Suppressor macrophage treated with lipopolysaccharide for 4 hours (primary cell): Measurements from ENCODE around the gene ZNF865.
"Not testable (repeated sequence)": the region's sequence is repeated elsewhere in the genome, so short reads cannot be mapped to it uniquely, and the experiment has no call there.

ENCODE experiments used
- DNase-seq: peaks from one replicate; pipeline ENCODE4 v3.0.0-alpha.2; 2020

The ZNF865 gene

DNA sequence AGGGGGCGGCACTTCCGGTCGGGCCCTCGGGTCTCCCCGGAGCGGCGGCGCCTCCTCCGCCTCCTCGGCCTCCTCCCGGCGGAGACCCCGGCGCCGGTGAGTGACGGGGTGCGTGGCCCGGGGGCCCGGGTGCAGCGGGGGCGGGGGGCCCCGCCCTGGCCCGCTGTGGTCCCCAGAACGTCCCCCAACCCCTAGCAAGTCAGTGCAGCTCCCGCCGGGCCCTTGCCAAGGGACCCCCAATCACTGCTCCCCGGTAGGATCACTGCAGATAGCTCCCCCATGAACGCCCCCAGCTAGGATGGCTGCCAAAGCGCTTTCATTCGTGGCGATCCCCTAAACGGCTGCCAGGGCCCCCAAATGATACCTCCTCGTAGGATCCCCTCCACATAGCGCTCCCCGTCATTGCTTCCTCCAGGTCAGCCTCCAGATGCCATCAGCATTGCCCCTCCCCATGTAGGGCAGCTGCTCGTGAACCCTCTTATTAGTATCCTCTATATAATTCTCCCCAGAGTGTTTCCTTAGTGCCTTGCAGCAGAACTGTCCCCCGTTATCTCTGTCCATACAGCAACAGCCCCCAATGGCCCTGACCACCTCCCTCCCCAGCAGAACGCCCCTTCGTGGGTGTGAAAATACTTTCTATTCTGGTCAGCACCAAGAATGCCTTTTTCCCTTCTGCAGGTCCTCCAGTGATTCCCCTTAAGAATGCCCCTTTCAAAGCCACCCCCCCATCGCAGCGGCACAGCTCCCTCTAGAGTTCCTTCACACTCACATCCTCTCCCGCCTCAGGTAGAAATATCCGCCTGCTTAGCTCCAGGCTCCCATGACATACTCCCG lies at the start of gene ZNF865:
TSS of gene ZNF865 (plus strand) at position 11 of the 834 bp plus-strand sequence. CDS start 7,972 bp downstream, outside the sequence.
- peak; percentile 81 for DNase-seq

DNA sequence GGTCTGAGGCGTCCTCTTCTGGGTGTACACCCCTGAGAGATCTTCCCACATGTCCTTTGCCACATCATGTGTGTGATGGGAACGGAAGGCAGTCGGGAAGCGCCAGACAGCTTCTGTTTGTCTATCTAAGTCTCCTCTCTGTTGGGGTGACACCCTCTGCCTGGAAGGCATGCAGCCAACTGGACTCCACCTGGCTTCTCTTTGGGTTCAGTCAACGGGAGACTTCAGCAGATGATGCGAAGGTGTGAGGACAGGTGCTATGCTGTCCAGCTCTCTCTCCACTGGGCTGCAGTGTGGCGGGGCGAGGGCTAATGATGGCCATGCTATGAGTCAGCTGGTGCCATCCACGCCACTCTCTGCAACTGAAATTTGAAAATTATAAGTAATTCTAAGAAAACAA lies 45.8 kb upstream of the ZNF865 start:
- DNase-seq, result no peak

DNA sequence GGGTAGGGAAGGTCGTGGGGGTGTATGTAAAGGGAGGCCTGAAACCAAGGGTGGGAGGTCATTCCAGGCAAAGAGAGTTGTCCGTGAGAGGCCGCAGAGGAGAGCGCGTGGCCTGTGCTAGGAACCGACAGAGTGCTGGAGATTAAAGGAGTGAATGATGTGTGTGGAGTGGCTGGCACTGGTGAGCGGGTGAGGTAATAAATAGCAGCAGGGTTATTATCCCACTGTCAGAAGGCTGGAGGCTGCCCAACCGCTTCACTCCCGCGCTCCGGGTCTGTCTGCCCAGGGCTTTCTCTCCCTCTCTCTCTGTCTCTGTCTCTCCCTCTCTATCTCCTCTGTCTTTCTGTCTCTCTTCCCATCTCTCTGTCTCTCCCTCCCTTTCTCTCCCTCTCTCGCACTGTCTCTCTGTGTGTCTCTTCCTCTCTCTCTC lies 42.2 kb upstream of the ZNF865 start:
- no peak for DNase-seq

DNA sequence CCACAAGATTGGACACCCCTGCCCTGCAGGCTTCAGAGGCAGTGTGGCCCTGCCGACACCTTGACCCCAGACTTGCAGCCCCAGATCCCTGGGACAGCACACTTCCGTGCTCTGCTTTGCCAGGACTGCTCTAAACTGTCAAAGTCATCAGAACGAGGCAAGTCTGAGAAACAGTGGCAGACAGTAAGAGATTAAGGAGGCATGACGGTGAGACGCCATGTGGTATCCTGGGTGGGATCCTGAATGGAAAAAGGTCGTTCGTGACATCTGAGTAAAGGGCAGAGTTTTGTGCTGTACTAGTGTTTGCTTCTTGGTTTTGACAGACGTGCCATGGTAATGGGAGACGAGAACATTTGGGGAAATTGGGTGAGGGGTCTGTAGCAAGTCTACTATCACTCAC lies 38.6 kb upstream of the ZNF865 start:
- no peak for DNase-seq

DNA sequence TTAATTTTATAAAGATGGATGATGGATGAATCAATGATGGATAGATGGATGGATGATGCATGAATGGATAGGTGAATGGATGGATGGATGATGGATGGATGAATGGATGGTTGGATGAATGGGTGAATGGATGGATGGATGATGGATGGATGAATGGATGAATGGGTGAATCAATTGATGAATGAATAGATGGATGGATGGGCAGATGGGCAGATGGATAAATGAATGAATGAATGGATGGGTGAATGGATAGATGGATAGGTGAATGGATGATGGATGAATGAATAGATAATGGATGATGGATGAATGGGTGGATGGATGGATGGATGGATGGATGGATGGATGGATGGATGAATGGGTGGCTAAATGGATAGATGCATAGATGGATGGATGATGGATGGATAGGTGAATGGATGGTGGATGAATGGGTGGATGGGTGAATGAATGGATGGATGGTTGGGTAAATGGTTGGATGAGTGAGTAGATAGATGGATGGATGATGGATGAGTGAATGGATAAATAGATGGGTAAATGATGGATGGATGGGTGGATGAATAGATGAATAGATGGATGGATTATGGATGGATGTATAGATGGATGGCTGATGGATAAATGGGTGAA lies 37.6 kb upstream of the ZNF865 start:
- DNase-seq, result no peak

DNA sequence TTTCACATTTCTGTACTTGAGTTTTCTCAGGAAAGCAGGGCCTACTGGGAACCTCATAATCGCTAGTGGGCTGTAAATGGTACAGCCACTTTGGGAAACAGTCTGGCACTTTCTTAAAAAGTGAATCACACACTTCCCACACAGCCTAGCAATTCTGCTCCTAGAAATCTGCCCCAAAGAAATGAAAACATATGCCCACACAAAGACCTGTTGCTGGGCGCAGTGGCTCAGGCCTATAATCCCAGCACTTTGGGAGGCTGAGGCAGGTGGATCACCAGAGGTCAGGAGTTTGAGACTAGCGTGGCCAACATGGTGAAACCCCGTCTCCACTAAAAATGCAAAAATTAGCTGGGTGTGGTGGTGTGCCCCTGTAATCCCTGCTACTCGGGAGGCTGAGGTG lies 36.0 kb upstream of the ZNF865 start:
- not testable (repeated sequence) for DNase-seq

DNA sequence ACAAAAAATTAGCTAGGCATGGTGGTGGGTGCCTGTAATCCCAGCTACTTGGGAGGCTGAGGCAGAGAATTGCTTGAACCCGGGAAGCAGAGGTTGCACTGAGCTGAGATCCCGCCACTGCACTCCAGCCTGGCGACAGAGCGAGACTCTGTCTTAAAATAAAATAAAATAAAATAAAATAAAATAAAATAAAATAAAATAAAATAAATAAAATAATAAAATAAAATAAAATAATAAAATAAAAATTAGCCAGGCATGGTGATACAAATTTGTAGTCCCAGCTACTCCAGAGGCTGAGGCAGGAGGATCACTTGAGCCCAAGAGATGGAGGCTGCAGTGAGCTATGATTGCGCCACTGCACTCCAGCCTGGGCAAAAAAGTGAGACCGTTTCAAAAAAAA lies 31.5 kb upstream of the ZNF865 start:
- not testable (repeated sequence) for DNase-seq

DNA sequence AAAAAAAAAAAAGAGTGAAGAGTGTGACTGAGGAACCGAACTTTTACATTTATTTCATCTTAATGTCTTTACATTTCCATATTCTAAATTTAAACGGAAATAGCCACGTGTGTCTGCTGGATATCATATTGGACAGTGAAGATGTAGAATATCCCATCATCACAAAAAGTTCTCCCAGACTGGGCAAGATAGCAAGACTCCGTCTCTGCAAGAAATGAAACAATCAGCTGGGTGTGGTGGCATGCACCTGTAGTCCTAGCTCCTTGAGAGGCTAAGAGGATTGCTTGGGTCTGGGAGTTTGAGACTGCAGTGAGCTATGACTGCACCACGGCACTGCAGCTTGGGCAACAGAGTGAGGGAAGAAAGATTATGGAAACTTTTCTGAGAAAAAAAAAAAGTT lies 28.7 kb upstream of the ZNF865 start:
- no peak for DNase-seq

DNA sequence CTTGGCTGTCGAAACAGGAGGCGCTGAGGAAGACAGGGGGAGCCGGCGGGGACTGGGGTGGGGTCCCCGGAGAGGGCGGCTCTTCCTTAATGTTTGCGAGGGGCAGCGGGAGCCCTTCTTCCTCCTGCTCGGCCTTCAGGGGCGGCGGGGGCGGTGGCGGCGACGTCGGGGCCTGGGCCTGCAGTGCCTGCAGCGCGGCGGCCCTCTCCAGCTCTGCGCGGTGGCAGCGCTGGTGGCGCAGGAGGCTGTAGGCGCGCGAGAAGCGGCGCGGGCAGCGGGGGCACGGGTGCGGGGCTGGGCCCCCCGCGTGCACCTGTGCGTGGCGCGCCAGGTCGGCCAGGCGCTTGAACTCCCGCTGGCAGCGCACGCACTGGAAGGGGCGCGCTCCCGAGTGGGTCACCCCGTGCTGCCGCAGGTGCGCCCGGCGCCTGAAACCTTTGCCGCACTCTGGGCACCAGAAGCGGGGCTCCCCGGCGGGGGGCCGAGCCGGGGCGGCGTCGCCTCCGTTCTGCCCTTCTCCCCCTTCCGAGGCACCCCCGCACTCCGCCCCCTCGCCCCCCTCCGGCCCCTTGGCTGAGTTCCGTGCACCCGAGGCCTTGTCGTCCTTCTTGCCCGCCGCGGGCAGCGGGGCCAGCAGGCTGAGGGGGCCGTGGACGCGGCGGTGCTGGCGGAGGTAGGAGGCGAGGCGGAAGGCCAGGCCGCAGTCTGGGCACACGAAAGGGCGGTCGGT lies 27.3 kb upstream of the ZNF865 start:
- DNase-seq, result no peak

DNA sequence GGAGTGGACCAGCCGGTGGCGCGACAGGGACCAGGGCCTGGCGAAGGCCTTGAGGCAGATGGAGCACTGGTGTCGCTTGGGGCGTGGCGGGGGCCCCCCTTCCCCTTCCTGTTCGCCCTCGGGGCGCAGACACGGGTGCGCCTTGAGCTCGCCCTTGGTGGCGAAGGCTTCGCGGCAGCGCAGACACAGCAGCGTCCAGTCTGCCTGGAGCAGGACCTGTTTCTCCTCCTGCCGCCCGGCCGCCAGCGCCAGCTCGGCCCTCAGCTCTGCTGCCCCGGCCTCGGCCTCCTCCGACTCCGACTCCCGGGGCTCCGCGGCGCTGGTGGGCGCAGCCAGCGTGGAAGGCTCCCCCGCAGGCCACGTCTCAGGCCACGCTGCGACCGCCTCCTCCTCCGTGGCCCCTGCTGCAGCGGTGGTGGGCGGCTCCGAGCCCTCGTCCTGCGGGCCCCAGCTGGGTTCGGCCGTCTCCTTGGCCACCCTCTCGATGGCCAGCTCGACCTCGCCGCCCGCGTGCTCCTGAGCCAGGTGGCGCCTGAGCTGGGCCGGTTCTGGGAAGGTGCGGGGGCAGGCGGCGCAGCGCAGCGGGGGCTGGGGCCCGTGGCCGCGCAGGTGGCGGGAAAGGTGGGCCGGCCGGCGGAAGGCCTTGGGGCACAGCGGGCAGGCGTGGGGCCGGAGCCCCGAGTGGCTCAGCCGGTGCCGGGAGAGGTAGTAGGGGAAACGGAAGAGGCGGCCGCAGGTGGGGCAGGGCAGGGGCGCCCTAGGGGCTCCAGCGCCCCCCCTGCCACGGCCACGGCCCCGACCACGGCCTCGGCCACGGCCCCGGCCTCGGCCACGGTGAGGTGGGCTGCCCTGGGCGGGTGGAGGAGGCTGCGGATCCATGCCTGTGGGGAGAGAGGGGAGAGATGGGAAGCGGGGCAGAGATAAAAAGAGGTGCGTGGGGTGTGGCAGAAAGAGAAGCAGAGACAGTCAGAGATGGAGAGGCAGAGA lies 26.4 kb upstream of the ZNF865 start:
- no peak for DNase-seq

DNA sequence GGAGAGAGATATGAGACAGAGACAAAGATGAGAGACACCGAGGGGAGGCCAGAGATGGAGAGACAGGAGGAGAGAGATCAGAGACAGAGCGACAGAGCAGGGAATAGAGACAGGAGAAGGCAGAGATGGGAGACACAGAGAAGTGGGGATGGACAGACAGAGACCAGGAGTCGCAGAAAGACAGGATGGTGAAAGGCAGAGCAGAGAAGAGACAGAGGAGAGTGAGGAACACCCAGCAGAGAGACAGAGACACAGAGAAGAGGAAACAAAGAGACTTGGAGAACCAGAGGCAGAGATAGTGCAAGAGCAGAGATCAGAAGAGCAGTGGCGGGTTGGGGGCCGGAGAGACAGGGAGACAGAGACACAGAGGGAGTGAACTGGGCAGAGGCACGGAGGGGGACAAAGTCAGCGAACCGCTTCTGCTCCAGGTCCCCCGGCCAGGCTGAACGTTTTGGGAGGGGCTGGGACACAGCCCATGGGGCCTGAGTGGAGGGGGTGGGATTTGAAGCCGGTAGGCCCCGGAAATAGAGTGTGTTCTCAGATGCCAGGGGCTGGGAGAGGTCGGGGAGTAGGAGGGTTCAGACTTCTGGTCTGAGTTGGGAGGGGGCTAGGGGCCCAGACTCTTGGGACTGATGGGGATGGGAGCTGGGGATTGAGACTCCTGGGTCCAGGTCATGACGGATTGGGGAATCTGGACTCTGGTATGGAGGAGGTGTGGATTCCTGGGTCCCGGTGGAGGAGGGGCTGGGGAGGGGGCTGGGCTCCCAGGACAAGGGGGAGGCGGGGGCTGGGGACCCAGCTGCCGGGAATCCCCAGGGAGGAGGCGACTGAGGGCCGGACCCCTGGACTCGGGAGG lies 25.5 kb upstream of the ZNF865 start:
- DNase-seq, result no peak

DNA sequence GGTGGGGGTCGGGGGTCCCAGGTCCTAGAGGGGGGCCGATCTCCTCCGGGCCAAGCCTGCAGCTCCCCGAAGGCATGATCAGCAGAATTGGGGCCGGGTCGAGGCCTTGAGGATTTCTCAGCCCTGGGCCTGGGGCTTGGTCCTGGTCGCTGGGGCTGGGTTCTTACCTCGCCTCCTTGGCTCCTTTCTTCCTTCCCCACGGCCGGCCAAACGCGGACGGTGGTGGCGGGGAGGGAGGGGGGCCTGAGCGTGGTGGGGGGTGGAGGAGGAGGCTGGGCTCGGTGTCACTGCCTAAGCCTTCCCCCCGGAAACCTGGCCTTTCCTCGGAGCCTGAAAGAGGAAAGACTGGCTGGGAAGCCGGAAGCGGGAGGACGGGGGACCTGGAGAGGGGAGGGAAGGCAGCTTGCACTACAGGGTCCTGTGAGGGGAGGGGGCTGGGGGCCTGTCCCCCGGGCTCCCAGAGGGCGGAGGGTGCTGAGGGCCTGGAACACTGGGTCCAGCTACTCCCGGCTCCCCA lies 24.8 kb upstream of the ZNF865 start, which contains the start of gene ZNF579:
TSS of gene ZNF579 (minus strand) at position 221 of the 517 bp plus-strand sequence. CDS start 1,209 bp downstream, outside the sequence.
- DNase-seq, result peak; percentile 89

DNA sequence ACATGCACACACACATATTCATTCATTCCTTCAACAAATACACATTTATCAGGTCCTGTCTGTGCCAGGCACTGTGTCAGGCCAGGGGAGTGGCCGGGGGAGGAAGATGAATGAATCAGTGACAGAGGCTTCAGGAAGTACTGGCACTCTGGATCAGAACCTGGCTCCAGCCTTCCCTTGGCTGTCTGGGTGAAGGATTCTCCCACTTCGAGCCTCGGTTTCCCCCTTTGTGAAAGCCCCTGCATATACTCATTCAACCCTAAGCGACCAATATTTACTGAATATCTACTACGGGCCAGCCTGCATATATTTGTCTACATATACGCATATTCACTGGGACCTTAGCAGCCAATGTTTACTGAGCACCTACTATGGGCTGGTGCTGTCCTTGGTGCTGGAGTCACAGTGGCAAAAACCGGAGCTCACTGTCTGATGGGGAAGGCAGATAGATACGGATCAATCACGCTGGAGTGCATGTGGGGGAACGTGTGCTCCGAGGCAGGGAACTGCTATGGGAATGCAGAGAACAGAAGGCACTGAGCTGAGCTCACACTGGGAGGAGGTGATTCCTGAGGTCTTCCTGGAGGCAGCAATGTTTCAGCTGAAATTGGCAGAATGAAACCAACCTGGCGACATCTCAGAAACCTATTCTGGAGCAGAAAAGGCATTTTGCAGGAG lies 24.2 kb upstream of the ZNF865 start:
- no peak for DNase-seq

DNA sequence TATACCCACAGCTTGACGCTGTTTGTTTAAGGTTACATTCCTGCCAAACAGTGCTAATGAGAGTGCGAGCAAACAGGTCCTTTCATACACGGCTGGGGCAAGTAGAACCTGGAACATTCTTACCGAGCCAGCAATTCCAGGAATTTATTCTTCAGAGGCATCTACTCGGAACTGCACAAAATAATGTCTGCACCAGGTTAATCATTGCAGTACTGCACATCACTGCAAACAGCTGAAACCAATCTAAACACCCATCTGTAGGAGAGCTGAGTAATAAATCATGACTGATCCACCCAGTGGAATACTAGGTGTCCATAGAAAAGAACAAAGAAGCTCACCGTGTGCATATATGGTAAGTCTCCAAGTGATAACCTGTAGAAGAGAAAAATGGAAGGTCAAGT lies 23.6 kb upstream of the ZNF865 start:
- no peak for DNase-seq

DNA sequence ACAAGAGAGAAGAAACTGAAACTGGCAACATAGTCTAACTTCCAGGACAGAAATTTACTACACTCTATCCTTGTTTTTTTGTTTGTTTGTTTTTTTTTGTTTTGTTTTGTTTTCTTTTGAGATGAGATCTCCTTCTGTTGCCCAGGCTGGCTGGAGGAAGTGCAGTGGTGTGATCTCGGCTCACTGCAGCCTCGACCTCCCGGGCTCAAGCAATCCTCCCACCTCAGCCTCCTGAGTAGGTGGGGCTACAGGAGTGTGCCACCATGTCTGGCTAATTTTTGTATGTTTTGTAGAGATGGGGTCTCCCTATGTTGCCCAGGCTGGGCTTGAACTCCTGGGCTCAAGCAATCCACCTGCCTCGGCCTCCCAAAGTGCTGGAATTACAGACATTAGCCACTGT lies 23.2 kb upstream of the ZNF865 start:
- DNase-seq, result not testable (repeated sequence)

DNA sequence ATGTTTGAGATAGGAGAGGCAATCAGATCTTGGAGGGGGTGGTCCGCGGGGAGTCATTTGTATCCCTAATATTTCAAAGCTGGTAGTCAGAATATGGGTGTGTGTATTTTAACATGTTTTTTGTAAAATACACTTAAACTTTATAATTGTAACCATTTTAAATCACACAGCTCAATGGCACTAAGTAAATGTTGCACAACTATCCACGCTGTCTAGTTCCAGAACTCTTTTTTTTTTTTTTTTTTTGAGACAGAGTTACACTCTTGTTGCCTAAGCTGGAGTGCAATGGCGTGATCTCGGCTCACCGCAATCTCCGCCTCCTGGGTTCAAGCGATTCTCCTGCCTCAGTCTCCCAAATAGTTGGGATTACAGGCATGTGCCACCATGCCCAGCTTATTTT lies 21.6 kb upstream of the ZNF865 start:
- DNase-seq, result not testable (repeated sequence)

DNA sequence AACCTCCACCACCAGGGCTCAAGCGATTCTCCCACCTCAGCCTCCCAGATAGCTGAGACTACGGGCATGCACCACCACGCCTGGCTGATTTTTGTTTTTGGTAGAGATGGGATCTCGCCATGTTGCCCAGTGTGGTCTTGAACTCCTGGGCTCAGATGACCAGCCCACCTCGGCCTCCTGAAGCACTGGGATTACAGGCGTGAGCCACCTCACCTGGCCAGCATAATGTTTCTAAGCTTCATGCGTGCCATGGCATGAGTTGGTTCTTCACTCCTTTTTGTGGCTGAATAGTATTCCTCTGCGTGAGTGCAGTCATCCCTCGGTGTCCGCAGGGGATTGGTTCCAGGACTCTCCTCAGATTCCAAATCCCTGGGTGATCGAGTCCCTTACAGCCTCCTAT lies 20.6 kb upstream of the ZNF865 start:
- no peak for DNase-seq

DNA sequence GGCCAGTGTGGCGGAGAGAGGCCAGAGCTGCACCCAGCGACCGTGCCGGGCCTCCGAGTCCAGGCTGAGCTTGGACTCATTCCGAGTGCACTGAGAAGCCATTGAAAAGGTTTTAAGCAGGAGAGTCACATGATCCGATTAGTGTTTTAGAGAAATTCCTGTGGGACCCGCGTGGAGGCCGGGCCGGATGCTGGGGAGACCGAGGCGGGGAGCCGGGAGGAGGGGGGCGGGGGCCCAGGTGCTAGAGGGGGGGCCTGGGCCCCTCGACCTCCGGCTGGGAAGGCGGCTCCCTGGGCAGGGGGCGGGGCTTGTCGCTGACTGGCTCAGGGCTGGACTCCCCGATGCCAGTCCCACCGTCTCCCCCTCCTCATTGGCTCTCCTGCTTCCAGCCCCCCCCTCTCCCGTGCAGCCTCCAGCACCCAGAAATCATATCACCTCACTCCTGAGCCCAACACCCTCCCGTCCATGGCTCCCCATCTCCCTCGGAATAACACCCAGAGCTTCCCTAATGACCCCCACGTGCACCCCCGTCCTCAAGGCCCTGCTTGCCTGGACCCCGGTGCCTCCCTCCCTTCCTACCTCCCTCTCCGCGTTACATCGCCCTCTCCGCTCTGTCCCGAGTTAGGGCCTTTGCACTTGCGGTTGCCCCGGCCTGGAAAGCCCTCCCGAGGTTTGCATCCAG lies 19.6 kb upstream of the ZNF865 start:
- DNase-seq, result no peak

DNA sequence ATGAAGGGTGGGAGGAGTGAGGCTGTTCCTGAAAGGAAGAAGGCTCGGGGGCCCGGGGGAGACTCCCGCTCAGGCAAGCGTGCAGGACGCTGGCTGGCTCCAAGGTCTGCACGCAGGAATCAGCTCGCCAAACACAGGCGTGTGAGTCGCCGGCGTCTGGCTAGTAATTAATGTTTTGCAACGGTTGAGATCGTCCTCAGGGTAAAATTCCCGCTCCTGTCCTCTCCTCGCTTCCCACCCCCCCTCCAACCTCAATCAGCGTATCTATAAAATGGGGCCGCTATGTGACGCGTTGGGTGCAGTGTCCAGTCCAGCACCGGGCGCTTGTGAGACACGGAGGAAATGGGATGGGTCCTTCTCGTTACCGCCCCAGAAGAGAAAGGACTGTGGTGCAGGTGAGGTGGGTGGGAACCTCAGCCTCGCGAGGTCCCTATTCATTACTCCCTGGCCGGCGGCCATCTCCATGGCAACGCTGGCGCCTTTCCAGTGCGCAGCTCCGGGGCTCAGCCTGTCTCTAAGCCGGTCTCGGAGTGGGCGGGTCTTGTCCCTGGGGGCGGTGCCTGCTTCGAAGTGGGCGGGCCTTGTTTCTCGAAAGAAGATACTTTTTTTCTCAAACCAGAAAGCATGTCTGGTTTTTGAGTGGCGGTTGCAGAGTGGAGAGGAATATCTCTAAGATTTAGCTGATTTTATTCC lies 18.3 kb upstream of the ZNF865 start:
- DNase-seq, result peak; percentile 88
